ENCODE data around the gene SLC39A3.

SLC39A3 gene

DNA sequence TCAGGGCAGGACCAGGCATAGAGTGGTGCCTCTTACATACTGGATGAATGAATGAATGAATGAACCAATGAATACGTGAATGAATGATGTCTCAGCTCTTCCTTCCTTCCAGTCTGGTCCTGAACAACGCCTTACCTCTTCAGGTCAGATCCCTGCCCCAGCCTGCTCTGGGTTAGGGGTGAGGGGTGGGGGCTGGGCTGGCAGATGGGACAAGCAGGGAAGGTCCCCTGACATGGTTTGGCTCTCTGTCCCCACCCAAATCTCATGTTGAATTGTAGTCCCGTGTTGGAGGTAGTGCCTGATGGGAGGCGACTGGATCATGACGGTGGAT is 28.0 kb downstream of the SLC39A3 start:
- DNase-seq (ENCODE audit: low read depth) = no peak
- no peak overlapping the region for H3K4me3 ChIP-seq (ENCODE audit: low read depth, low read length)
- TF ChIP-seq CTCF (IDR thresholded peaks at IDR 0.05; ENCODE audit: control insufficient read depth, extremely low read depth, insufficient read depth) = no peak

GRCh38 chr19:2711172-2711874 is 28.5 kb downstream of the SLC39A3 start:
- no peak for TF ChIP-seq CTCF (IDR thresholded peaks at IDR 0.05; ENCODE audit: control insufficient read depth, extremely low read depth, insufficient read depth)
- no peak overlapping the region for H3K4me3 ChIP-seq (ENCODE audit: low read depth, low read length)
- no peak for DNase-seq (ENCODE audit: low read depth)

- no peak for DNase-seq (ENCODE audit: low read depth)
Measured at GRCh38 chr19:2706251-2706650, 33.6 kb downstream of the SLC39A3 start.

DNA sequence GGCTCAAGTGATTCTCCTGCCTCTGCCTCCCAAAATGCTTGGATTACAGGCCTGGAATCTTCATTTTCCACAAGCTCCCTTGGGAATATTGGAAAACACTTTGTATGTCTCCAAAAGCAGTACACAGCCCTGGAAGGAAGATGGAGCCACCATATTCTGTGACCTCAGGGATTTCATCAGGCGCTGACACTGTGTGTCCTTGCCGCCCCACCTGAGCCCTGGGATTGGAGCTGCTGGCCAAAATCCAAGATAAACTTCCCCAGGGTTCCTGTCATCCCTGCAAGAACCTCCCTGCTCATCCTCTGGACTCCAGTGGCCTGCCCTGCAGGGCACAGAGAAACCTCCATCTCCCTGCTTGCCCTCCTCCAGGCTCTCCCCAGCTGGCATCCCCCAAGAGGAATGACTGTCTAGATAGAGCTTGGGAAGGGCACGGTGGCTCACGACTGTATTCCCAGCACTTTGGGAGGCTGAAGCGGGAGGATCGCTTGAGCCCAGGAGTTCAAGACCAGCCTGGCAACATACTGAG is 36.1 kb downstream of the SLC39A3 start:
- no peak overlapping the region for H3K4me3 ChIP-seq (ENCODE audit: low read depth, low read length)
- TF ChIP-seq CTCF (IDR thresholded peaks at IDR 0.05; ENCODE audit: control insufficient read depth, extremely low read depth, insufficient read depth) = no peak
- no peak for DNase-seq (ENCODE audit: low read depth)

More at GRCh38 chr19:2706251-2706650, 33.6 kb downstream of the SLC39A3 start:
- no peak for TF ChIP-seq CTCF (IDR thresholded peaks at IDR 0.05; ENCODE audit: control insufficient read depth, extremely low read depth, insufficient read depth)
- no peak overlapping the region for H3K4me3 ChIP-seq (ENCODE audit: low read depth, low read length)

DNA sequence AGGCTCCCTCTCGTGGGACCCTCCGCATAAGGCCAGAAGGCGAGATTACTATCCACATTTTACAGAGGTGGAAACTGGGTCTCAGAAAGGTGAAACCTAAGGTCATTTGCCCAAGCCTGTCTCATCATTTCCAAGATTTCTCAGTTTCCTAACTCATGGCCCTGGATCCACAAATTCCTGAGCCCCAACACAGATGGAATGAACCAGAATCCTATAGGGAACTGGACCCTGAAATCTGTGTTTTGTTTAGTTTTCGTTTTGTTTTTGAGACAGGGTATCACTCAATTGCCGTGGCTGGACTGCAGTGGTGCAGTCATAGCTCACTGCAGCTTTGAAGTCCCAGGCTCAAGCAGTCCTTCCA is 36.8 kb downstream of the SLC39A3 start:
- no peak for TF ChIP-seq CTCF (IDR thresholded peaks at IDR 0.05; ENCODE audit: control insufficient read depth, extremely low read depth, insufficient read depth)
- H3K4me3 ChIP-seq (ENCODE audit: low read depth, low read length) = peak overlapping the region; percentile 23; the same call in 1 of the 2 replicates
- DNase-seq (ENCODE audit: low read depth) = no peak

GRCh38 chr19:2702170-2703076 is 37.4 kb downstream of the SLC39A3 start, which contains the start of gene GNG7:
Gene GNG7, minus strand, starts transcription at chr19:2702694. Its CDS starts 182,006 bp downstream, at chr19:2520688.
- peak; percentile 39 for DNase-seq (ENCODE audit: low read depth)
- TF ChIP-seq CTCF (IDR thresholded peaks at IDR 0.05; ENCODE audit: control insufficient read depth, extremely low read depth, insufficient read depth) = no peak
- peak within 1 kb of the TSS; percentile 60 for H3K4me3 ChIP-seq (ENCODE audit: low read depth, low read length)

All from LNCaP clone FGC (cell line).